ENCODE results near the gene LEFTY2. TPM values are rescaled to one million over a fixed set of nuclear protein-coding genes. Genes with fewer than 3 reads are reported as not detected.

The LEFTY2 gene
- total and polyA plus RNA-seq, 2 donors (not counting 1 experiment from before 2014, with no cell fraction given) = 0.21 TPM; not detected in 1

DNA sequence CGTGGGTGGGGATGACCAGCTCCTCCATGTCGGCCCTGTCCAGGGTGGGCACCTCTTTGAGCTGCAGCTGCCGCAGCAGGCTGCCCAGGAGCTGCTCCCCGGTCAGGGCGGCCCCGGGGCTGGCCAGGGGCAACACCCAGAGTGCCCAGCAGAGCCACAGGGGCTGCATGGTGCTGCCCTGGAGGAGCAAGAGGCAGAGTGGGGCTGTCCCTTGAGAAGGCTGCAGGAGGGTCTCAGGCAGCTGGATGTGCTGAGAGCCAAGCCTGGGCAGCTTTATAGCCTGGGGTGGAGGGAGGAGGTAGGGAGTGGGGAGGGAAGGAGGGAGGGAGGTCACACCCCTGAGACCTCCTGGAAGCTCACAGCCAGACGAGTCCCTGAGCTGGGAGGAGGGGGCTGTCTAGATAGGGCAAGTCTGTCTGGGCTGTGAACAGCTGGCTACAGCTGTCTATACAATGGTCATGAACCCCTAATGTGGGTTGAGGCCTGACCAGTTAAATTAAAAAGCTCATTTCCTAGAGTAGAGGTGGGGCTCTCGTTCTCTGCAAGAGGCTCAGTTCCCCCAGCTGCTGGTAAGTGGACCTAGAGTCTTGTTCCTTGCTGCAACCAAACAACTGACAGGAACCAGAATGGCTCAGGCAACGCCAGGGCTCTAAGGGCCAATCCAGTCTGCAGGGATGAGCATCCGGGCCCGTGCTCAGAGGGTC, 52.0 kb downstream of the LEFTY2 start, which contains the start of gene LEFTY1:
LEFTY1 (minus strand) TSS at position 249 of the 704 bp plus-strand sequence; CDS start at position 169, 80 bp downstream.
- no peak within 1 kb of the TSS for H3K27ac Mint-ChIP-seq
- no peaks in the 10 kb centered on the region for H4K20me1 ChIP-seq (ENCODE audit: control insufficient read depth, insufficient read depth, low read length, poor library complexity, severe bottlenecking)
- no peaks in the 10 kb centered on the region for H3K4me1 ChIP-seq (ENCODE audit: control insufficient read depth in 2 of 2, insufficient read depth in 2 of 2, low read length in 2 of 2)
- H3K4me1 Mint-ChIP-seq = peaks cover under 1% of the 10 kb centered on the region
- no peaks in the 10 kb centered on the region for H3K9me3 Mint-ChIP-seq (ENCODE audit: insufficient read depth)
- H3K9ac ChIP-seq (ENCODE audit: low read length) = no peak within 1 kb of the TSS
- H3K4me2 ChIP-seq (replicated peaks; ENCODE audit: low read depth, low read length, poor library complexity, severe bottlenecking) = no peak within 1 kb of the TSS
- DNase-seq (no peak), ATAC-seq (ENCODE audit: low read depth) (no peak)
- CTCF ChIA-PET = interaction anchor here (3.2 kb wide), 1 partner anchor 21 kb away, joined by 11 read pairs; no protein-coding TSS in a partner anchor
- H3K27me3 Mint-ChIP-seq = peaks cover 3% of the 10 kb centered on the region
- H3K27ac ChIP-seq (ENCODE audit: low read length in 2 of 2) = no peak within 1 kb of the TSS
- no peaks in the 10 kb centered on the region for H3K9me3 ChIP-seq (ENCODE audit: control extremely low read depth in 1 of 3, control insufficient read depth in 2 of 3, insufficient read depth in 1 of 3, low read length in 2 of 3)
- no peak for TF ChIP-seq EZH2 (IDR thresholded peaks at IDR 0.05; ENCODE audit: borderline replicate concordance, insufficient read depth, low read depth, low read length, poor library complexity, severe bottlenecking)
- TF ChIP-seq, protein P1, sequence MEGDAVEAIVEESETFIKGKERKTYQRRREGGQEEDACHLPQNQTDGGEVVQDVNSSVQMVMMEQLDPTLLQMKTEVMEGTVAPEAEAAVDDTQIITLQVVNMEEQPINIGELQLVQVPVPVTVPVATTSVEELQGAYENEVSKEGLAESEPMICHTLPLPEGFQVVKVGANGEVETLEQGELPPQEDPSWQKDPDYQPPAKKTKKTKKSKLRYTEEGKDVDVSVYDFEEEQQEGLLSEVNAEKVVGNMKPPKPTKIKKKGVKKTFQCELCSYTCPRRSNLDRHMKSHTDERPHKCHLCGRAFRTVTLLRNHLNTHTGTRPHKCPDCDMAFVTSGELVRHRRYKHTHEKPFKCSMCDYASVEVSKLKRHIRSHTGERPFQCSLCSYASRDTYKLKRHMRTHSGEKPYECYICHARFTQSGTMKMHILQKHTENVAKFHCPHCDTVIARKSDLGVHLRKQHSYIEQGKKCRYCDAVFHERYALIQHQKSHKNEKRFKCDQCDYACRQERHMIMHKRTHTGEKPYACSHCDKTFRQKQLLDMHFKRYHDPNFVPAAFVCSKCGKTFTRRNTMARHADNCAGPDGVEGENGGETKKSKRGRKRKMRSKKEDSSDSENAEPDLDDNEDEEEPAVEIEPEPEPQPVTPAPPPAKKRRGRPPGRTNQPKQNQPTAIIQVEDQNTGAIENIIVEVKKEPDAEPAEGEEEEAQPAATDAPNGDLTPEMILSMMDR (IDR thresholded peaks at IDR 0.05) = no peak
- H3K4me3 Mint-ChIP-seq = no peak within 1 kb of the TSS
- no peak within 1 kb of the TSS for H3K4me3 ChIP-seq (ENCODE audit: control extremely low read depth in 1 of 5, extremely low read depth in 1 of 5, insufficient read depth in 1 of 5, low read depth in 2 of 5, low read length in 4 of 5)
- POLR2A ChIA-PET = no interaction called here
- intact Hi-C loops (cut with micrococcal nuclease) = no loop called here
- no peaks in the 10 kb centered on the region for H3K79me2 ChIP-seq (ENCODE audit: control insufficient read depth, insufficient read depth, low read length)
- WGBS (ENCODE audit: insufficient coverage) = 94% methylated on average over 11 of the region's 11 CpGs
- H3K36me3 ChIP-seq (replicated peaks in 1 of 2; ENCODE audit: control extremely low read depth in 1 of 2, control insufficient read depth in 1 of 2, extremely low read depth in 1 of 2, insufficient read depth in 2 of 2, low read length in 1 of 2) = no peaks in the 10 kb centered on the region
- H2AFZ ChIP-seq (ENCODE audit: insufficient read depth, low read depth, low read length, poor library complexity, severe bottlenecking) = no peak within 1 kb of the TSS
- no peaks in the 10 kb centered on the region for H3K27me3 ChIP-seq (replicated peaks in 1 of 4; ENCODE audit: control extremely low read depth in 1 of 4, control insufficient read depth in 3 of 4, insufficient read depth in 4 of 4, low read length in 3 of 4)

DNA sequence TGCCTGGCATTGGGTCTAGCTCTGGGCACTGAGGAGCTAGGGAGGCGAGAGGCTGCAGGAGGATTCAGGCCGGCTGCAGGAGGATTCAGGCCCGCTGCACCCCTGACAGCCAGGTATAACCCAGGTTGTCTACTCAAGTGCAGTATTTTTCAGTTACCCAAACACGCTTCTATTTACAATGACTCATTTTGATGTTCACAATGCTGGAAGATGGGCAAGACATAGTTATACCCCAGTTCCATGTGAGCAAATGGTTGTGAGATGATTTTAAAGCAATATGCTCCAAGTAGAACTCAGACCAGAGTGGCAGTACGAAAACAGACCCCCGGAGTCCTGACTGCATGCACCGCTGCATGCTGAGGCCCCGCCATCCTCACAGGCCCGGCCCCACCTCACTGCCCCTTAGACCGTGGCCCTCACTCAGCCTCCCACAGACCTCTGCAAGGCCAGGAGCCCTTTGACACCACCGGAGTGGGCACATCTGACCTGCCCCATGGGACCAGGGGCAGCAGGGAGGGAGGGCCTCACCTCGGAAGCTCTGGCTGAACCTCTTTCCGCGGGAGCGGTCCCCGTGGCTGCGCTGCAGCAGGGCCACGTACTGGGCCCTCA, 52.6 kb downstream of the LEFTY2 start:
- intact Hi-C loops (cut with micrococcal nuclease) = no loop called here

More for the DNA sequence above, 52.6 kb downstream of the LEFTY2 start:
- no peak for DNase-seq
- Histone ChIP-seq H3K9me3 (ENCODE audit: control extremely low read depth in 1 of 3, control insufficient read depth in 2 of 3, insufficient read depth in 1 of 3, low read length in 2 of 3) (no peaks in the 10 kb centered on the region), H3K79me2 (ENCODE audit: control insufficient read depth, insufficient read depth, low read length) (peaks cover 6% of the 10 kb centered on the region), H4K20me1 (ENCODE audit: control insufficient read depth, insufficient read depth, low read length, poor library complexity, severe bottlenecking) (no peaks in the 10 kb centered on the region), H3K4me3 (ENCODE audit: control extremely low read depth in 1 of 5, extremely low read depth in 1 of 5, insufficient read depth in 1 of 5, low read depth in 2 of 5, low read length in 4 of 5) (no peak overlapping the region), H2AFZ (ENCODE audit: insufficient read depth, low read depth, low read length, poor library complexity, severe bottlenecking) (no peak overlapping the region), H3K36me3 (replicated peaks in 1 of 2; ENCODE audit: control extremely low read depth in 1 of 2, control insufficient read depth in 1 of 2, extremely low read depth in 1 of 2, insufficient read depth in 2 of 2, low read length in 1 of 2) (no peaks in the 10 kb centered on the region), H3K27ac (ENCODE audit: low read length in 2 of 2) (no peak overlapping the region), H3K4me2 (replicated peaks; ENCODE audit: low read depth, low read length, poor library complexity, severe bottlenecking) (no peak overlapping the region), H3K9ac (ENCODE audit: low read length) (no peak overlapping the region), H3K27me3 (replicated peaks in 1 of 4; ENCODE audit: control extremely low read depth in 1 of 4, control insufficient read depth in 3 of 4, insufficient read depth in 4 of 4, low read length in 3 of 4) (no peaks in the 10 kb centered on the region), H3K4me1 (ENCODE audit: control insufficient read depth in 2 of 2, insufficient read depth in 2 of 2, low read length in 2 of 2) (peaks cover 0 to 3% of the 10 kb centered on the region in 2 donors)
- POLR2A ChIA-PET = no interaction called here
- H3K27ac Mint-ChIP-seq = no peak overlapping the region
- no peak for ATAC-seq (ENCODE audit: low read depth)
- TF ChIP-seq, protein P1 (IDR thresholded peaks at IDR 0.05) = no peak
- TF ChIP-seq EZH2 (IDR thresholded peaks at IDR 0.05; ENCODE audit: borderline replicate concordance, insufficient read depth, low read depth, low read length, poor library complexity, severe bottlenecking) = no peak
- no peaks in the 10 kb centered on the region for H3K9me3 Mint-ChIP-seq (ENCODE audit: insufficient read depth)
- peaks cover 3% of the 10 kb centered on the region for H3K27me3 Mint-ChIP-seq
- CTCF ChIA-PET = interaction anchor here (3.2 kb wide), 1 partner anchor 21 kb away, joined by 11 read pairs; no protein-coding TSS in a partner anchor
- 92% methylated on average over 17 of the region's 18 CpGs for WGBS (ENCODE audit: insufficient coverage)
- H3K4me3 Mint-ChIP-seq = no peak overlapping the region
- peaks cover 5% of the 10 kb centered on the region for H3K4me1 Mint-ChIP-seq
